HL-60 (cell line): ENCODE results near the gene CLSTN2.

Experiments
- CTCF ChIP-seq: IDR thresholded peaks from one replicate; pipeline ENCODE4 v1.5.1; 2011; ENCODE audit warnings: low read length, control low read depth, inconsistent platforms; ENCODE audit not compliant: insufficient read depth
- GABPA ChIP-seq: IDR thresholded peaks from 2 replicates; pipeline ENCODE4 v1.6.1; 2012; ENCODE audit warnings: low read depth
- POLR2AphosphoS5 ChIP-seq: IDR thresholded peaks from 2 replicates; pipeline ENCODE4 v1.6.1; 2012; ENCODE audit warnings: low read depth

- TF ChIP-seq POLR2AphosphoS5 = no peak
- no peak for TF ChIP-seq GABPA
- no peak for TF ChIP-seq CTCF
Measured at GRCh38 chr3:140068494-140069017, 133.6 kb downstream of the CLSTN2 start.
